OCI-LY7 (cell line): ENCODE measurements around the gene PLAGL1. TPM values are rescaled to one million over a fixed set of nuclear protein-coding genes. Genes with fewer than 3 reads are reported as not detected.

Experiments
- Bru-seq: library from RNA; stranded (reverse); fragments of 400-500 nt; gene quantifications from one replicate; lab custom pipeline; 2021; lab: Mats Ljungman, UMichigan
- BruChase-seq, 2 experiments: library from RNA; stranded (reverse); fragments of 400-500 nt; gene quantifications; one replicate each; lab custom pipeline; 2021; lab: Mats Ljungman, UMichigan
- BruUV-seq: library from RNA; stranded (reverse); fragments of 400-500 nt; replicated peaks from 2 replicates; lab custom pipeline; 2021; lab: Mats Ljungman, UMichigan
- CTCF ChIA-PET: fragments of 300-600 bp; sonication (Branson Sonifier 250); formaldehyde crosslinking; loops from one replicate; lab custom pipeline; 2022; ENCODE audit warnings: antibody characterized with exemption; ENCODE audit not compliant: unreplicated experiment; lab: Charles Lee
- POLR2A ChIA-PET: fragments of 300-600 bp; sonication (Branson Sonifier 250); formaldehyde crosslinking; loops from one replicate; lab custom pipeline; 2022; ENCODE audit warnings: antibody characterized with exemption; lab: Charles Lee
- DNase-seq: peaks from one replicate; pipeline ENCODE4 v3.0.0-alpha.2; 2015; ENCODE audit warnings: low spot score
- H2AFZ ChIP-seq: fragments of 200-600 bp; sonication (generic), shearing (Covaris generic); 2 replicates; pipeline ENCODE4 v1.6.1; 2014; ENCODE audit warnings: mild to moderate bottlenecking, antibody characterized with exemption, low read length, moderate library complexity
- H3K27ac ChIP-seq: fragments of 200-600 bp; sonication (generic); 2 replicates; pipeline ENCODE4 v1.5.1; 2014; ENCODE audit warnings: mixed run types, low read depth, mild to moderate bottlenecking, moderate library complexity, low read length, inconsistent platforms; ENCODE audit not compliant: poor library complexity, severe bottlenecking
- H3K36me3 ChIP-seq: fragments of 200-600 bp; sonication (generic); 2 replicates; pipeline ENCODE4 v1.6.1; 2014; ENCODE audit warnings: mild to moderate bottlenecking, antibody characterized with exemption, low read length, moderate library complexity, mixed read lengths; ENCODE audit not compliant: insufficient read depth
- H3K4me1 ChIP-seq: fragments of 200-600 bp; sonication (generic); 2 replicates; pipeline ENCODE4 v1.5.1; 2014; ENCODE audit warnings: mild to moderate bottlenecking, low read length; ENCODE audit not compliant: insufficient read depth, poor library complexity, severe bottlenecking
- H3K4me2 ChIP-seq: fragments of 200-600 bp; sonication (generic); 2 replicates; pipeline ENCODE4 v1.6.1; 2014; ENCODE audit warnings: mild to moderate bottlenecking, low read length
- H3K4me3 ChIP-seq: fragments of 200-600 bp; sonication (generic); 2 replicates; pipeline ENCODE4 v1.5.1; 2014; ENCODE audit warnings: mild to moderate bottlenecking, low read depth, low read length; ENCODE audit not compliant: poor library complexity, severe bottlenecking
- H3K79me2 ChIP-seq: fragments of 200-600 bp; sonication (generic); 2 replicates; pipeline ENCODE4 v1.6.1; 2016; ENCODE audit warnings: low read depth, mild to moderate bottlenecking, low read length, moderate library complexity, mixed read lengths; ENCODE audit not compliant: insufficient read depth
- H3K9me2 ChIP-seq: fragments of 200-600 bp; sonication (generic); 2 replicates; pipeline ENCODE4 v1.6.1; 2016; ENCODE audit warnings: mild to moderate bottlenecking, low read length, mixed read lengths; ENCODE audit not compliant: insufficient read depth
- H3K9me3 ChIP-seq: fragments of 200-600 bp; sonication (generic); 2 replicates; pipeline ENCODE4 v1.6.1; 2014; ENCODE audit warnings: mild to moderate bottlenecking, mixed run types, low read length, mixed read lengths
- H4K20me1 ChIP-seq: fragments of 200-600 bp; sonication (generic); 2 replicates; pipeline ENCODE4 v1.6.1; 2014; ENCODE audit warnings: mild to moderate bottlenecking, antibody characterized with exemption, low read length, moderate library complexity, mixed read lengths; ENCODE audit not compliant: insufficient read depth
- CTCF ChIP-seq: fragments of 200-600 bp; sonication (generic); conservative IDR thresholded peaks from 2 replicates; pipeline ENCODE4 v1.5.1; 2014; ENCODE audit warnings: mild to moderate bottlenecking, antibody characterized with exemption, low read length, moderate library complexity, mixed read lengths
- EZH2phosphoT487 ChIP-seq: fragments of 200-600 bp; sonication (generic); IDR thresholded peaks from 2 replicates; pipeline ENCODE4 v1.6.1; 2018; ENCODE audit warnings: low read depth, borderline replicate concordance, mild to moderate bottlenecking, mixed run types, antibody characterized with exemption, low read length, moderate library complexity, mixed read lengths
- intact Hi-C: fragments of 100-400 bp; cut with micrococcal nuclease; formaldehyde crosslinking; loops from one replicate; pipeline ENCODE4 v1.10.0; 2022; ENCODE audit not compliant: unreplicated experiment
- long read RNA-seq: library from polyadenylated mRNA; stranded (forward); transcript quantifications from one replicate; pipeline ENCODE4 v2.0.0, GENCODE V29; 2022
- total RNA-seq, 2 experiments: library from RNA; depleted of rRNA in 1 of 2; stranded (reverse); fragments of >200 nt in 1 of 2; shearing (Covaris generic) in 1 of 2; gene quantifications; 2 replicates each; pipeline ENCODE4 v1.2.3, GENCODE V29; 2014 to 2022

Gene PLAGL1
- total RNA-seq (2014; rRNA removed; shearing (Covaris generic)) (1.0 and 1.7 TPM in 2 replicates), total RNA-seq (2022) (1.7 and 2.3 TPM in 2 replicates), Bru-seq, nascent RNA (percentile 35 among the genes with signal in this experiment), BruChase-seq, experiment 1, labeled RNA remaining after a 6-hour chase (percentile 38 among the genes with signal in this experiment), BruChase-seq, experiment 2, labeled RNA remaining after a 2-hour chase (percentile 44 among the genes with signal in this experiment)
- long read RNA-seq, partial matches to known transcripts: 0 of 2 reads
- long read RNA-seq, other reads (novel, unspliced or antisense): 2 of 2 reads

DNA sequence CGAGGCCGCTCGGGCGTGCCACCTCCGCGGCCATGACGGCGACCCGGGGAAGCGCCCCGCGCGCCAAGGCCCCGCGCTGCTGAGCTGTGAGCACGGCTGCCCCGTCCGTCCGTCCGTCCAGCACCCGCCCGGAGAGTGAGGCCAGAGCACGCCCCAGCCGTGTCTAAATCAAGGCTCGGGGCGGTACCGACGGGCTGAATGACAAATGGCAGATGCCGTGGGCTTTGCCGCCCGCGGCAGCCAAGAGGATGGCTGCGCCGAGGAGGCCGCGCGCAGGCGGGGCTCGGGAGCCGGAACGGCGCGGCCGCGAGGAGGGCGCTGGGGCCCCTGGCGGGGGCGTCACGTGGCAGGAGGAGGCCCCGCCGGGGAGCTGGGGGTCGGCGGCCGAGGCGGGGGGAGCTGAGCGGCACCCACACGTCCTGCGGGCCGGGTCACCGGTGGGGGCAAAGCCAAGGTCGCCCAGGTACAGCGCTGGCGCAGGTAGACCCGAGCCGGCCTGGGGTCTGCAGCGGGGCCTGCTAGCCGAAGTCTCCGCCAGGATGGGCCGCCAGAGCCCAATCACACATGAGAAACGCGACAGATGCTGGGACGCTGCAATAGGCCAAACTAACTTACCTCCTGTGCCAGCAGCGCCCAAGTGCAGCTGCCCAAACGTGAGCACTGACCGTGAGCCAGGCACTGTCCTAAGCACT is at the start of gene PLAGL1:
Gene PLAGL1 (minus strand): TSS at position 140 of the 692 bp plus-strand sequence. CDS start 60,123 bp downstream, outside the sequence.
- H3K4me3 ChIP-seq: no peak within 1 kb of the TSS
- H3K36me3 ChIP-seq: no peaks in the 10 kb centered on the region
- H3K9me3 ChIP-seq: no peaks in the 10 kb centered on the region
- BruUV-seq: no TSS peak
- H3K79me2 ChIP-seq: no peaks in the 10 kb centered on the region
- no peak within 1 kb of the TSS for H3K4me2 ChIP-seq
- no peaks in the 10 kb centered on the region for H3K4me1 ChIP-seq
- TF ChIP-seq EZH2phosphoT487: no peak
- TF ChIP-seq CTCF: no peak
- ChIA-PET POLR2A (no interaction called here), CTCF (no interaction called here)
- no peaks in the 10 kb centered on the region for H3K9me2 ChIP-seq
- H3K27ac ChIP-seq: no peak within 1 kb of the TSS
- no peak within 1 kb of the TSS for H2AFZ ChIP-seq
- H4K20me1 ChIP-seq: no peaks in the 10 kb centered on the region
- DNase-seq: no peak
- intact Hi-C loops: no loop called here

GRCh38 chr6:144055121-144055931 is 47.3 kb upstream of the PLAGL1 start:
- Histone ChIP-seq H2AFZ (no peak overlapping the region), H3K9me3 (no peaks in the 10 kb centered on the region), H3K4me1 (no peaks in the 10 kb centered on the region), H3K36me3 (no peaks in the 10 kb centered on the region), H3K79me2 (no peaks in the 10 kb centered on the region), H3K4me2 (no peak overlapping the region), H3K27ac (no peak overlapping the region), H3K4me3 (no peak overlapping the region), H4K20me1 (no peaks in the 10 kb centered on the region), H3K9me2 (no peaks in the 10 kb centered on the region)
- intact Hi-C loops: no loop called here
- POLR2A ChIA-PET: interaction anchor here (0.6 to 1.3 kb wide), 2 partner anchors 9 to 11 kb away, joined by 3 read pairs; no protein-coding TSS in a partner anchor
- TF ChIP-seq CTCF (no peak), EZH2phosphoT487 (no peak)
- no TSS peak for BruUV-seq
- CTCF ChIA-PET: no interaction called here
- DNase-seq: no peak
